Measurements from ENCODE around the gene RBM28.

RBM28 gene

DNA sequence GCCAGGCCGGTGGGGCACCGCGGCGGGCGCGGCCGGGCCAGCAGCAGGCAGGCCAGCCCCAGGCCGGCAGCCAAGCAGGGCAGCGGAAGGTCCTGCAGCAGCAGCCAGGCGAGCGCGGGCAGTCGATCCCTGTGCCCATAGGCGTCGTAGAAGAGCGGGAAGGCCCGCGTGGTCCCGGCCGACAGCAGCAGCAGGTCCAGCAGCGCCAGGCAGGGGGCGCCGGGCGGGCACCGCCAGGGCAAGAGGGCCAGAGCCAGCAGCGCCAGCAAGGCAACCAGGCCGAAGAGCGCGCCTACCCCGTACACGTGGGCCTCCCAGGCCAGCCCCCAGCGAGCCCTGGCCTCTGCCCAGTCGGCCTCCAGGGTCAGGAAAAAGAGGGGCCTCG is 8.4 kb upstream of the RBM28 start:
- TF ChIP-seq, protein P1, sequence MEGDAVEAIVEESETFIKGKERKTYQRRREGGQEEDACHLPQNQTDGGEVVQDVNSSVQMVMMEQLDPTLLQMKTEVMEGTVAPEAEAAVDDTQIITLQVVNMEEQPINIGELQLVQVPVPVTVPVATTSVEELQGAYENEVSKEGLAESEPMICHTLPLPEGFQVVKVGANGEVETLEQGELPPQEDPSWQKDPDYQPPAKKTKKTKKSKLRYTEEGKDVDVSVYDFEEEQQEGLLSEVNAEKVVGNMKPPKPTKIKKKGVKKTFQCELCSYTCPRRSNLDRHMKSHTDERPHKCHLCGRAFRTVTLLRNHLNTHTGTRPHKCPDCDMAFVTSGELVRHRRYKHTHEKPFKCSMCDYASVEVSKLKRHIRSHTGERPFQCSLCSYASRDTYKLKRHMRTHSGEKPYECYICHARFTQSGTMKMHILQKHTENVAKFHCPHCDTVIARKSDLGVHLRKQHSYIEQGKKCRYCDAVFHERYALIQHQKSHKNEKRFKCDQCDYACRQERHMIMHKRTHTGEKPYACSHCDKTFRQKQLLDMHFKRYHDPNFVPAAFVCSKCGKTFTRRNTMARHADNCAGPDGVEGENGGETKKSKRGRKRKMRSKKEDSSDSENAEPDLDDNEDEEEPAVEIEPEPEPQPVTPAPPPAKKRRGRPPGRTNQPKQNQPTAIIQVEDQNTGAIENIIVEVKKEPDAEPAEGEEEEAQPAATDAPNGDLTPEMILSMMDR (IDR thresholded peaks at IDR 0.05; ENCODE audit: borderline replicate concordance, control extremely low read depth, extremely low read depth, insufficient read depth, missing control alignments), result peak; percentile 10
- DNase-seq (ENCODE audit: low spot score), result no peak
- in situ Hi-C loops (cut with MboI; ENCODE audit: low sequenced_read_pairs, unreplicated experiment), result no loop called here

- DNase-seq (ENCODE audit: low spot score), result no peak
- in situ Hi-C loops (cut with MboI; ENCODE audit: low sequenced_read_pairs, unreplicated experiment), result no loop called here
- TF ChIP-seq, protein P1 (IDR thresholded peaks at IDR 0.05; ENCODE audit: borderline replicate concordance, control extremely low read depth, extremely low read depth, insufficient read depth, missing control alignments), result no peak
These were observed 7.8 kb upstream of the RBM28 start for GRCh38 chr7:128351296-128352152.

DNA sequence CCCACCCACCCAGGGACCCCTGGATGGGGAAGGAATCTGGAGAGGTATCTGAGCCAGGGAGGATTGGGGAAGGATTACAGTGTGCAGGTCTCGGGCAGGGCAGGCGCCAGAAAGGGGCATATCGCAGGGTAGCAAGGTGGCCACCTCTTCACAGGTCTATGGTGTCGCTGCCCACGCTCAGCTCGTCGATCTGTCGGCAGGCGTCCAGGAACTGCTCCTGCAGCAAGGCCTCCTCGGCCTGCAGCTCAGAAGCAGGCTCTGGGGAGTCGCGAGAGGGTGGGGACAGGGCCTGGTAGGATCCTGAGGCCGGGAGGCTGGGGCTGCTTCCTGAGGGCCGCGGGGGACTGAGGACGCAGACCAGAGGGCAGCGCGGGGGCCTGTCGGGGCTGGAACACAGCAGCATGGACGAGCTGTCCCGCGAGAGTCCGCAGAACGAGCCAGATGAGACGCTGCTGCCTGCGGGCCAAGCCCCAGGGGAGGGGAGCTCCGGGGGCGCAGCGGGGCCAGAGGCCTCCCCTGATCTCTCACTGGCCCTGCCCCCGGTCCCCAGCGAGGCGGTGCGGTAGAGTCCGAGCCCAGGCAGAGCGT is 7.1 kb upstream of the RBM28 start:
- DNase-seq (ENCODE audit: low spot score), result no peak
- in situ Hi-C loops (cut with MboI; ENCODE audit: low sequenced_read_pairs, unreplicated experiment), result no loop called here
- TF ChIP-seq, protein P1 (IDR thresholded peaks at IDR 0.05; ENCODE audit: borderline replicate concordance, control extremely low read depth, extremely low read depth, insufficient read depth, missing control alignments), result no peak

GRCh38 chr7:128349466-128349825 is 5.7 kb upstream of the RBM28 start:
- TF ChIP-seq, protein P1 (IDR thresholded peaks at IDR 0.05; ENCODE audit: borderline replicate concordance, control extremely low read depth, extremely low read depth, insufficient read depth, missing control alignments), result no peak
- in situ Hi-C loops (cut with MboI; ENCODE audit: low sequenced_read_pairs, unreplicated experiment), result no loop called here
- DNase-seq (ENCODE audit: low spot score), result no peak

DNA sequence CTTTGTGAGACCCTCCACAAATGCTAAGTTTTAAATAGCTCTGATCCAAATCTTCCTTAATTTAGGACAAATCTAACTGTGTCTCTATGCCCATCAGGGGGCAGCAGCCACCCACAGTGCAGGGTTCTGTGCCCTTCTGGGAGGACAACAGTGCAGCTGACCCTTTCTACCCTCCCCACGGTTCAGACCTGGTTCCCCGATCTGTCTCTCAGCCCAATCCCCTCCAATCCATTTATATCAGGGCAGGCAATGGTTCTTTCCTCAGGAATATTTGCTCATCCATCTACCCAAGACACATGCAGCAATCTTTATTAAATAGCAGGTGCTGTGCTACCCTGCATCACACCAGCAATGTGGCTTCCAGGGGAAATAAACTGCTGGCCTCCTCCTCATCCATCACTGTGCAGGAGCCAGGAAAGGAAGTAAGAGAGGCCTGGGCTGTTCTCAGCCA is 4.0 kb upstream of the RBM28 start:
- TF ChIP-seq, protein P1 (IDR thresholded peaks at IDR 0.05; ENCODE audit: borderline replicate concordance, control extremely low read depth, extremely low read depth, insufficient read depth, missing control alignments), result peak; percentile 51
- no peak for DNase-seq (ENCODE audit: low spot score)
- in situ Hi-C loops (cut with MboI; ENCODE audit: low sequenced_read_pairs, unreplicated experiment), result no loop called here

GRCh38 chr7:128344431-128344774 is 695 bp upstream of the RBM28 start:
- in situ Hi-C loops (cut with MboI; ENCODE audit: low sequenced_read_pairs, unreplicated experiment), result no loop called here
- TF ChIP-seq, protein P1 (IDR thresholded peaks at IDR 0.05; ENCODE audit: borderline replicate concordance, control extremely low read depth, extremely low read depth, insufficient read depth, missing control alignments), result no peak
- DNase-seq (ENCODE audit: low spot score), result no peak

Measured in GM13976 (cell line).